ENCODE measurements around the gene SCP2.
A peak's percentile ranks its signal among the peaks of the same experiment; 100 is the strongest.

GRCh38 chr1:53043271-53043670 is 116.2 kb downstream of the SCP2 start:
- peak in 1 of 4 donors; percentile 32 for TF ChIP-seq POLR2AphosphoS5 (IDR thresholded peaks at IDR 0.05)
- TF ChIP-seq CTCF (IDR thresholded peaks at IDR 0.05), result no peak
- no peak for TF ChIP-seq POLR2A (IDR thresholded peaks at IDR 0.05)
